ENCODE data around the gene ALDH1A2.
"Not testable (repeated sequence)": the region's sequence is repeated elsewhere in the genome, so short reads cannot be mapped to it uniquely, and the experiment has no call there.

ALDH1A2 gene

GRCh38 chr15:58065445-58066041 is at the start of gene ALDH1A2:
Gene ALDH1A2, minus strand, starts transcription at chr15:58065711. Its CDS starts 61 bp downstream, at chr15:58065650.
- peak; percentile 15 for DNase-seq (ENCODE audit: low spot score)
- TF ChIP-seq, protein P1, sequence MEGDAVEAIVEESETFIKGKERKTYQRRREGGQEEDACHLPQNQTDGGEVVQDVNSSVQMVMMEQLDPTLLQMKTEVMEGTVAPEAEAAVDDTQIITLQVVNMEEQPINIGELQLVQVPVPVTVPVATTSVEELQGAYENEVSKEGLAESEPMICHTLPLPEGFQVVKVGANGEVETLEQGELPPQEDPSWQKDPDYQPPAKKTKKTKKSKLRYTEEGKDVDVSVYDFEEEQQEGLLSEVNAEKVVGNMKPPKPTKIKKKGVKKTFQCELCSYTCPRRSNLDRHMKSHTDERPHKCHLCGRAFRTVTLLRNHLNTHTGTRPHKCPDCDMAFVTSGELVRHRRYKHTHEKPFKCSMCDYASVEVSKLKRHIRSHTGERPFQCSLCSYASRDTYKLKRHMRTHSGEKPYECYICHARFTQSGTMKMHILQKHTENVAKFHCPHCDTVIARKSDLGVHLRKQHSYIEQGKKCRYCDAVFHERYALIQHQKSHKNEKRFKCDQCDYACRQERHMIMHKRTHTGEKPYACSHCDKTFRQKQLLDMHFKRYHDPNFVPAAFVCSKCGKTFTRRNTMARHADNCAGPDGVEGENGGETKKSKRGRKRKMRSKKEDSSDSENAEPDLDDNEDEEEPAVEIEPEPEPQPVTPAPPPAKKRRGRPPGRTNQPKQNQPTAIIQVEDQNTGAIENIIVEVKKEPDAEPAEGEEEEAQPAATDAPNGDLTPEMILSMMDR (IDR thresholded peaks at IDR 0.05; ENCODE audit: borderline replicate concordance, control extremely low read depth, extremely low read depth, insufficient read depth, missing control alignments) = no peak
- in situ Hi-C loops (cut with MboI; ENCODE audit: low sequenced_read_pairs, unreplicated experiment) = no loop called here

- in situ Hi-C loops (cut with MboI; ENCODE audit: low sequenced_read_pairs, unreplicated experiment) = no loop called here
- no peak for DNase-seq (ENCODE audit: low spot score)
- TF ChIP-seq, protein P1 (IDR thresholded peaks at IDR 0.05; ENCODE audit: borderline replicate concordance, control extremely low read depth, extremely low read depth, insufficient read depth, missing control alignments) = no peak
These were observed 49.3 kb upstream of the ALDH1A2 start for GRCh38 chr15:58114812-58115211.

DNA sequence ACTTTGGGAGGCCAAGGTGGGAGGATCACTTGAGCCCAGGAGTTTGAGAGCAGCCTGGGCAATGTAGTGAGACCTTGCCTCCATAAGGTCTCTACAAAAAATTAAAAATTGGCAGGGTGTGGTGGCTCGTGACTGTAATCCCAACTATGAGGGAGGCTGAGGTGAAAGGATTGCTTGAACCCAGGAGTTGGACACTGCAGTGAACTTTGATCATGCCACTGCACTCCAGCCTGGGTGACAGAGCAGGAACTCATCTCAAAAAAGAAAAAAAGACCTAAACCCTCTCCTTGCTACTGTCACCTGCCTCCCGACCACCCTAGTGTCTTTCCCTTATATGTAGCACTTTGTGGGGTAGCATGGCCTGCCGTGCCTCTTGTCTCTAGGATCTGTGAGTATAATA is 48.9 kb upstream of the ALDH1A2 start:
- in situ Hi-C loops (cut with MboI; ENCODE audit: low sequenced_read_pairs, unreplicated experiment) = no loop called here
- TF ChIP-seq, protein P1 (IDR thresholded peaks at IDR 0.05; ENCODE audit: borderline replicate concordance, control extremely low read depth, extremely low read depth, insufficient read depth, missing control alignments) = no peak
- DNase-seq (ENCODE audit: low spot score) = no peak

GRCh38 chr15:58113358-58113757 is 47.8 kb upstream of the ALDH1A2 start:
- in situ Hi-C loops (cut with MboI; ENCODE audit: low sequenced_read_pairs, unreplicated experiment); DNase-seq (ENCODE audit: low spot score): not testable (repeated sequence)

DNA sequence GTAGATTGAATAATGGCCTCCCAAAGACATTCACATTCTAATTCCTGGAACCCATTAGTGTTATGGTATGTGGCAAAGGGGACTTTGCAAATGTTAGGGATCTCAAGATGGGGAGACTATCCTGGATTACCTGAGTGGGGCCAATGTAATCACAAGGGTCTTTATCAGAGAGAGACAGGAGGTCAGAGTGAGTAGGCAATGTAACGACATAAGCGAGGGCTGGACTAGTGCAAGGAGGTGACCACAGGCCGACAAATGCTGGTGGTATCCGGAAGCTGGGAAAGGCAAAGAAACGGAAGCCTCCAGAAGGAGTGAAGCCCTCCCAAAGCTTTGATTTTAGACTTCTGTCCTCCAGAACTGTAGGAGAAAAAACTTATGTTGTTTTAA is 46.2 kb upstream of the ALDH1A2 start:
- in situ Hi-C loops (cut with MboI; ENCODE audit: low sequenced_read_pairs, unreplicated experiment) = no loop called here
- TF ChIP-seq, protein P1 (IDR thresholded peaks at IDR 0.05; ENCODE audit: borderline replicate concordance, control extremely low read depth, extremely low read depth, insufficient read depth, missing control alignments) = no peak
- no peak for DNase-seq (ENCODE audit: low spot score)

GRCh38 chr15:58110999-58111717 is 45.6 kb upstream of the ALDH1A2 start:
- in situ Hi-C loops (cut with MboI; ENCODE audit: low sequenced_read_pairs, unreplicated experiment) = no loop called here
- TF ChIP-seq, protein P1 (IDR thresholded peaks at IDR 0.05; ENCODE audit: borderline replicate concordance, control extremely low read depth, extremely low read depth, insufficient read depth, missing control alignments) = no peak
- no peak for DNase-seq (ENCODE audit: low spot score)

- no peak for DNase-seq (ENCODE audit: low spot score)
- in situ Hi-C loops (cut with MboI; ENCODE audit: low sequenced_read_pairs, unreplicated experiment) = no loop called here
- TF ChIP-seq, protein P1 (IDR thresholded peaks at IDR 0.05; ENCODE audit: borderline replicate concordance, control extremely low read depth, extremely low read depth, insufficient read depth, missing control alignments) = no peak
These were observed 43.9 kb upstream of the ALDH1A2 start for GRCh38 chr15:58109419-58109818.

Data from GM13976 (cell line).